Ovary (tissue), 9 donors: ENCODE data around the gene GRK3. TPM values are rescaled to one million over a fixed set of nuclear protein-coding genes. Genes with fewer than 3 reads are reported as not detected.

Source experiments
- DNase-seq, 5 donors: peaks; one replicate each; pipeline ENCODE4 v3.0.0-alpha.2; 2019 to 2020
- H3K27ac ChIP-seq, 2 donors: fragments of 200-600 bp; one replicate each; pipeline versions ENCODE4 v1.5.1 to v1.8.0; 2019 to 2022
- H3K27me3 ChIP-seq: fragments of 200-600 bp; one replicate; pipeline ENCODE4 v1.8.0; 2022
- H3K36me3 ChIP-seq: fragments of 200-600 bp; sonication (generic); one replicate; pipeline ENCODE4 v1.5.1; 2019
- H3K4me1 ChIP-seq: one replicate; pipeline ENCODE4 v1.8.1; 2013; ENCODE audit warnings: mild to moderate bottlenecking, moderate library complexity; ENCODE audit not compliant: insufficient read depth
- H3K4me3 ChIP-seq: fragments of 200-600 bp; sonication (generic); one replicate; pipeline ENCODE4 v1.5.1; 2017
- H3K9me3 ChIP-seq, 2 donors: fragments of 200-600 bp in 1 of 2; sonication (generic) in 1 of 2; one replicate each; pipeline versions ENCODE4 v1.5.1 to v1.8.1; 2013 to 2019; ENCODE audit warnings: mild to moderate bottlenecking in 1 of 2, moderate library complexity in 1 of 2
- CTCF ChIP-seq, 3 donors: fragments of 450-650 bp in 2 of 3; fragments of 200-600 bp in 1 of 3; IDR thresholded peaks; one replicate each; pipeline versions ENCODE4 v1.5.1 to v1.8.0; 2016 to 2022; ENCODE audit warnings: antibody characterized with exemption in 3 of 3, mild to moderate bottlenecking in 1 of 3
- EP300 ChIP-seq: sonication (generic); formaldehyde crosslinking; IDR thresholded peaks from one replicate; pipeline ENCODE4 v1.6.1; 2017; ENCODE audit warnings: antibody characterized with exemption
- POLR2A ChIP-seq: fragments of 450-650 bp; IDR thresholded peaks from one replicate; pipeline ENCODE4 v1.6.1; 2017; ENCODE audit warnings: antibody characterized with exemption, mild to moderate bottlenecking, moderate library complexity
- WGBS, 3 donors: extraction: QIAGEN DNeasy Blood & Tissue Kit in 1 of 3; methylation state at CpG; one replicate each; pipeline versions ENCODE4 v1.1.5 to v1.1.7; 2013 to 2017; 5-methylcytosine and 5-hydroxymethylcytosine counted together
- intact Hi-C, 4 donors: fragments of 100-400 bp; cut with DNase I; formaldehyde crosslinking; loops; one replicate each; pipeline versions ENCODE4 v1.11.0 to v1.15.1; 2022 to 2023
- polyA plus RNA-seq, 2 donors: library from polyadenylated mRNA; stranded (reverse); fragments of 200-250 nt in 1 of 2; fragments of 350-450 nt in 1 of 2; fragmentation: Illumina TruSeq in 1 of 2; extraction: RNeasy Lipid Tissue Mini Kit (QIAGEN cat#74804) in 1 of 2; gene quantifications; one replicate each; pipeline ENCODE4 v1.2.3, GENCODE V29; 2013 to 2014
- total RNA-seq, 7 donors: library from RNA; depleted of rRNA in 2 of 7; stranded (reverse); fragments of >200 nt in 2 of 7; fragmentation: NEBNext Ultra II Directional in 3 of 7; extraction: Animal tissue kit (Norgen Biotek cat#: 25700) in 3 of 7; gene quantifications; one replicate each; pipeline versions ENCODE4 v1.1.0 to v1.2.4, GENCODE V29; 2016 to 2023
- donor health status: DM: no; HTN: no; CAD: no; lungs with moderate emphysema.
- donor health status: DM: no; HTN: no; CAD: no.
- donor health status: Bipolar disorder and iron deficiency.
- donor health status: DM: yes; HTN: yes; CAD: no.
- donor health status: DM: no; HTN: no; CAD: no.
- donor health status: DM: yes; HTN: yes; CAD: no.

GRK3 gene
- total and polyA plus RNA-seq, 9 donors: 1.0 to 14.8 (median 9.4) TPM

DNA sequence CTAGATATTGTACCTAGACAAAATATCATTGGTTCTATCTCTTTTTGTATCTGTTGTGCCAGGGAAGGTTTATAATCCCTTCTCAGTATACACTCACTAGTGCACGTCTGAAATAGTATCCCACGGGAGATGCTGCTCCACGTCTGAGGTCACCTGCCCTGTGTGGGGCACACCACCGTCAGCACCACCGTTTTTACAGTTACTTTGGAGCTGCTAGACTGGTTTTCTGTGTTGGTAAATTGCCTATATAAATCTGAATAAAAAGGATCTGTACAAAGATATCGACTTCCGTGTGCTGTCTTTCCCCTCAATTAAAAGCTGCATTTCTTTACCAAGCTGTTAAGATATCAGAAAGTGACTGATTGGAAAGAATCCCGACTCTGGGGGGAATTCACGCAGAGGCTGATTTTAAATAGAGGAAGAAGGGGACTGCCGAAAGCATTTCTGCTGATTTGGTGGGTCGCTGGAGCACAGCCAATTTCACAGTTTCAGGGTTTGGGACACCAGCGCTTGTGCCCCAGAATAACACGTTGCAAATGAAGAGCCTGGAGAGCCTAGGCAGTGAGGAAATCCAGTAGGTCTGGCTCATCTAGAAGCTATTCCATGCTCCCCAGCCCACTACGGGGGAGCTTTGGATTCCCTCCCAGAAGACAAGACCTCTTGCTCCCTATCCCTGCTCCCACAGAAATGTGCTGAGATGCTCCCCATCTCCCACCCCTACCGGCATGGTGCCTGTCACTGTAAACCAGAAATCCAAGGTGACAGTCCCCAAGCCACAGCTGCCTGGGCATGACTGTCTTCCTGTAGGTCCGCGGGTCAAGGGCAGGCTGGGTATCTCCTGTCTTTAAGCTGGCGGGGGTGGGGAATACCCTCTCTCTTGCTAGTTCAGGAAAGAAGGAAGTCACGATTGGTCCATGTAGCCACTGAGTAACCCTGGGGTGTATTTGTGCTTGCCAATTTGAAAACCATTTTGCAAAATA is 164.8 kb downstream of the GRK3 start:
- Histone ChIP-seq H3K4me3 (no peak overlapping the region), H3K27ac (no peak overlapping the region), H3K27me3 (no peaks in the 10 kb centered on the region), H3K4me1 (no peaks in the 10 kb centered on the region), H3K9me3 (no peaks in the 10 kb centered on the region), H3K36me3 (no peaks in the 10 kb centered on the region)
- WGBS, 3 donors: 37 to 46% (median 44%) methylated on average over 19 of the region's 19 CpGs
- TF ChIP-seq POLR2A: no peak
- TF ChIP-seq CTCF (IDR thresholded peaks at IDR 0.05): no peak
- TF ChIP-seq EP300: no peak
- intact Hi-C loops: no loop called here
- DNase-seq: no peak

DNA sequence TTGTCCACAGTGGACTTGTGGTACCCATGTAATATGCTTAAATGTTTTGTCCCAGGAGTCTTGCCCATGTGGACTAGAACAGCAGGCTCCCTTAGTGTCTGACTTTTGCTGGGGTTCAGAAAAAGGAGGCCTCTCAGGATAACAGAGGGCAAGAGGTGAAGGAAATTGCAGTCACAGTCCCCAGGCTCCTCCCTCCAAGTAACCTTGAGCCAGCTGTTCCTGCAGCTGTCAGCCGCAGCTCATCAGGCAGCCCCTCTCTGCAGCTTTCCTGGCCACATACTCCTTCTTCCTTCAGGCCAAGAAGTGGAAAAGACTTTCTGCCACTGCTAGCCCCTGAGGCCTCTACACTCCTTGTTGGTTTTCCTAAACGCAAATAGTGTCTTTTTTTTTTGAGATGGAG is 171.2 kb downstream of the GRK3 start:
- no peaks in the 10 kb centered on the region for H3K4me1 ChIP-seq
- TF ChIP-seq EP300 (no peak), POLR2A (no peak), CTCF (IDR thresholded peaks at IDR 0.05) (no peak)
- no peak overlapping the region for H3K27ac ChIP-seq
- no peak for DNase-seq
- WGBS, 3 donors: 8 to 37% (median 11%) methylated on average over 2 of the region's 2 CpGs
- H3K36me3 ChIP-seq: no peaks in the 10 kb centered on the region
- no peaks in the 10 kb centered on the region for H3K27me3 ChIP-seq
- H3K9me3 ChIP-seq: no peaks in the 10 kb centered on the region
- intact Hi-C loops: no loop called here
- no peak overlapping the region for H3K4me3 ChIP-seq

GRCh38 chr22:25736378-25737011 is 172.0 kb downstream of the GRK3 start:
- Histone ChIP-seq H3K27ac (no peak overlapping the region), H3K36me3 (no peaks in the 10 kb centered on the region), H3K4me1 (no peaks in the 10 kb centered on the region), H3K9me3 (no peaks in the 10 kb centered on the region), H3K4me3 (no peak overlapping the region), H3K27me3 (no peaks in the 10 kb centered on the region)
- no peak for DNase-seq
- intact Hi-C loops: no loop called here
- 77 to 91% (median 84%) methylated on average over 9 of the region's 9 CpGs for WGBS, 3 donors
- TF ChIP-seq EP300: no peak
- TF ChIP-seq POLR2A: no peak
- TF ChIP-seq CTCF (IDR thresholded peaks at IDR 0.05): no peak

DNA sequence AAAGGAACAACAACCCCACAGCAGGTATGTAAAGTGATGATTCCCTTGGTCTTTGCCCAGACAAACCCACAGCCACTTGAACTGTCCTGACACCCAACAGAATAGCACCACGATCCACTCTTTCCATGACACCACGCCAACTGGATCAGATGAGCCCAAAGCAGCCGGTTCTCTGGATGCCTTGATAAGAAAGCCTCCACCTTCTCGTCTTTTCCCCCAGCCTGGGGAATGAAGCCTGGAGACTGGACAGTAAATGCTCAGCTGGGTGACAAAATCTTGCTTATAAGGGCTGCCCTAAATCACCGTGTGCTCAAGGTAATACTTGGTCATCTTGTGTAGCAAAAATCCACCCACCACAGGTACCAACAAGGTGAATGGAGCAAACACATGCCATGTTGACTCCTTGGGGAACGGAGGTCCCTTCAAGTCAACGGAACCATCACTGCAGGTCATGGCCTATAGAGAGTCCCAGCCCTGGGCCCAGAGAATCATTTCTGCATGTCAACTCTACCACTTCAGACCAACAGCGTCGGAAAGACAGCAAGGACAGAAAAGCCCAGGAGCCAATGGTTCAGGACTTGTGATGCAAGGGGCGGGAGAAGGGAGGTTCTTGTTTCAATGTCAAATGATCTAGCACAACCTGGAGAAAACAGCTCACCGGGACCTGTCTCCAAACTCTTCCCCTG is 175.3 kb downstream of the GRK3 start:
- intact Hi-C loops: no loop called here

More for the DNA sequence above, 175.3 kb downstream of the GRK3 start:
- no peak overlapping the region for H3K4me3 ChIP-seq
- H3K27ac ChIP-seq: no peak overlapping the region
- no peak for DNase-seq
- no peaks in the 10 kb centered on the region for H3K36me3 ChIP-seq
- no peaks in the 10 kb centered on the region for H3K27me3 ChIP-seq
- WGBS, 3 donors: 83 to 87% (median 84%) methylated on average over 11 of the region's 11 CpGs
- no peaks in the 10 kb centered on the region for H3K4me1 ChIP-seq
- no peak for TF ChIP-seq EP300
- no peak for TF ChIP-seq CTCF (IDR thresholded peaks at IDR 0.05)
- TF ChIP-seq POLR2A: no peak
- no peaks in the 10 kb centered on the region for H3K9me3 ChIP-seq
